C4-2B (cell line): ENCODE results near the gene SPCS3.

Experiments used
- CTCF ChIP-seq: fragments of 450-650 bp; conservative IDR thresholded peaks from 2 replicates; pipeline ENCODE4 v1.5.1; 2017; ENCODE audit warnings: mild to moderate bottlenecking
- ZFX ChIP-seq: fragments of 450-650 bp; IDR thresholded peaks from 2 replicates; pipeline ENCODE4 v1.6.1; 2017

DNA sequence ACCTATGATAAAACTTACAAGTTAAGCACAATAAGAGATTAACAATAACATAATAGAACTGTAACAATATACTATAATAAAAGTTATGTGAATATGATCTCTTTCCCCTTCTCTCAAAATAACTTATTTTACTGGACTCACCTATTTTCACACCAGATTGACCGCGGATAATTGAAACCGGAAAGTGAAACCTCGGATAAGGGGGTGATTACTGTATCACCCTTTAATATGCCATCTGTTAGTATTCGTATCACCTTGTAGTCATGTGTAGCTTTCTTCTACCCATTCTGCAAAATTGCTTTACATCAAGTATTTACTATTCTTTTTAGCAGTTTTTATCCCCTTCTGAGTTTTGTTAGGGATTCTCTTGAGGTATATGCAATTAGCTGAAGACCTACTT lies 1.8 kb downstream of the SPCS3 start:
- no peak for TF ChIP-seq CTCF
- TF ChIP-seq ZFX, result no peak
